SK-N-DZ (cell line): Measurements from ENCODE around the gene FAM13C.

Experiments
- DNase-seq: peaks from one replicate; pipeline ENCODE4 v3.0.0-alpha.2; 2015; ENCODE audit warnings: low spot score

FAM13C gene

DNA sequence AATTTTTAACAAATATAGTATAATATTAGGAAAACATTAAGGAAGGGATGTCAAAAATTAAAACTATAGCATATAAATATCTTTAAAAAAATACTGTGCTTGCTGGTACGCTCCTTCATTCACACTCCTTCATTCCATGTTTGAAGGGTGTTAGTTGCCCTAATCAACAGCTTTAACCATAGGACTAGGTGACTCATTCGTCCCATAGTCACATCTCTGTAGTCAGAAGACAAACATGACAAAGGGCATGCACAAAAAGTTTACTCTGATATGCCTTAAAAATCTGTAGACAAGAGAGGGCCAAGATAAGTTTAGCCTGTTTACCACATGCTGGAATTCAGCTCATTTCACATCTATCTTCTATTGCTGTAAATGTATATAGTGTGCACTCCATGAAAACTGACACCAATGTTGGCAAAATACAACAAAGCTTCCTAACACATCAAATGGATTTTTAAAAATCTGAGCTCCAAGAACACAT, 646 bp downstream of the FAM13C start:
- no peak for DNase-seq

DNA sequence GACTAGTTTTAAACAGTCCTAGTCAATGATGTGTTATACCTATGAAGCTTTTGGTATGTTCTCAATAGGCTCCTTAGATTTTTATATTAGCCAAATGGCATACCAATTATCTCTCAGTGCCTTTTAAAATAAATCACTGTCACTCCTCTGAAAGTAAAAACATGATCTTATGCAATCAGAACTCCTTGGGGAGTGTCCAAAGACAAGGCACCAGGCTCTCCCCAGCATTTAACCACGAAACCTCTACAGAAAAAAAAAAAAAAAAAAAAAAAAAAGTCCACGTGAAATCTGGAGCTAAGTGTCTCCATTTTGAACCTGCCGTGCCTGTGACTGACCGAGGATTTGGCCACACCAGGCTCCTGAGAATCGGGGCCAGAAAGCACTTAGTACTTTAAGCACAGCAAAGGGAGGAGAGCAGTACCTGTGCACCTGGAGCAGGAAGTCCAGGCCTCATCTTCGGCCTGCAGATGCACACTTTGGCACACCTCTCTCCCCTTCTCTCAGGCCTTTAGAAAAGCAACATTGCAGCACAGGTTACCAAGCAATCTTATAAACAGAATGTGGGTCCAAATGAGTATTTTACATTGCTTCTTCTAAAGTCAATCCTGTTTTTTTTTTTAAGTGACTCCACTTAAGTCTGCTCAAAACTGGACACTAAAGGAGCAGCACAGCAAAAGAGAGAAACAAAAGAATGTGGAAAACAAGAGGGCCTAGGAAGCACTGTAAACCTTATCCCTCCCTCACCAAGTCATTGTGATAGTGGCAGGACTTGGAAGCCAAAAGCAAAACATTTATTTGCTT, 1.5 kb downstream of the FAM13C start:
- DNase-seq, result no peak

DNA sequence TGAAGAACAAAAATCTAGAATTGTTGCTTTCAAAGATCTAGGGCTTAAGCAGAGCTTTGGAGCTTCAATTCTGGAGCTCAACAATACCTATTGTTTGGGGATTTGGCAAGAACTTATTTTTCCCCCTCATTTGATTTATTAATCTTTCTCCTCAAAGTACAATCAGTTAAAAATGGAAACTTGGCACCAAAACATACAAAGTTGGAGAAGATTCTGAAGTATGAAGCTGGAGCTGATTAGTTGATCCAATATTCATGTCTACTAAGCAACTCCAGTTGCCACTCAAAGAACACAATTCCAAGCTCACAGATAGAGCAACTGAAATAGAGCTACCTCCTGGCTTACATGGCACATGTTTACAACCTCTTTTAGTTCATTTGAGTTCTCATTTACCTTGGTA, 3.8 kb downstream of the FAM13C start:
- no peak for DNase-seq

DNA sequence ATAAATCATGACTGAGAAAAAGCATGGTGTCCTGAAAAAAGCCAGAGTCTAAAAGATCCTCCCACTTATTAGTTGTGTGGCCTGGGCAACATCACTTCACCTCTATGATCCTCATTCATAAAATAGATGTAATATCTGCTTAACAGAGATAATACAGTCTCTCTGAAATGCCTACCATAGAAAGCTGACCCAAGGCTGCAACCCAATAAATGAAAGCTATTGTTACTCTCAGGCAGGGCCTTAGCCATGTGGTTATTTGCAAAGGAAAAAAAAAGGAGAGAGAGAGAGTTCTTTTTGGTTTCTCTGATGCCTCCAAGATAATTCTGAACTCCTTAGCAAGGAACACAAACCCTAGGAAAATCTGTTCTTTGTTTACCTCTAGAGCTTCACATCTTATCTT, 7.9 kb downstream of the FAM13C start:
- peak; percentile 23 for DNase-seq

DNA sequence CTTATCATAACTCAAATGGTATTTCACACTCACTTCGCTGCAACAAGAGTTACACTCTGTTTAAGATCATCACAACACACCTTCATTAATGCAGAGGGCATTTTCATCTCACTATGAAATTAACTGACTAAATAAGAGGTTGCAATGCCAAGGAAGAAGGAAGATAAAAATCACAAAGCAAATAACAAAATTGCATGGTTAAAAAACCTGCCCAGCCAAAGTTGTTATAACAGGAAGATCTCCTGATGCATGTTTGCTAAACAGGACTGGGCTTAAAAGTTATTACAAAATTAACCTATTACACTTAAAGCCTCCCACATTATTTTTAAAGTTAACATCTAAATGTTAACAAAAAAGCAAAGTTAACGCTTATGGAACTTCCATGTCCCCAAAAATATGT, 11.8 kb downstream of the FAM13C start:
- DNase-seq, result no peak

DNA sequence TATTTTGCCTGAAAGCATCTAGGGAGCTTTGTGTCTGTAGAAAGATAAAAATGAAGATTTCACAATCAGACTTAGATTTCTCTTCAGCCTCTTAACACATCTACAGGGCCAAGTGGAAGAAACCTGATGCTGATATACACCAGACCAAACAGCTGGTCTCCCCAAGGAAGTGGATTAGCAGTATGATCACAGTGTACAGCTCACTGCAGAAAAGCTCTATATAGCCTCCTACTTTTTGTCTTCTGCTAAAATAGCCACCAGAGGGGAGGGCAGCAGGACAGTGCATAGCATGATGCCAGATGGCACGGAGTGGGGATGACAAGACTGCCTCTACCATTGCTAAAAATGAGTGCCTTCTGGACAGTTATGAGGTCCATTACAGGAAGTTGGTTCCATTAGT, 16.0 kb downstream of the FAM13C start:
- DNase-seq, result no peak

DNA sequence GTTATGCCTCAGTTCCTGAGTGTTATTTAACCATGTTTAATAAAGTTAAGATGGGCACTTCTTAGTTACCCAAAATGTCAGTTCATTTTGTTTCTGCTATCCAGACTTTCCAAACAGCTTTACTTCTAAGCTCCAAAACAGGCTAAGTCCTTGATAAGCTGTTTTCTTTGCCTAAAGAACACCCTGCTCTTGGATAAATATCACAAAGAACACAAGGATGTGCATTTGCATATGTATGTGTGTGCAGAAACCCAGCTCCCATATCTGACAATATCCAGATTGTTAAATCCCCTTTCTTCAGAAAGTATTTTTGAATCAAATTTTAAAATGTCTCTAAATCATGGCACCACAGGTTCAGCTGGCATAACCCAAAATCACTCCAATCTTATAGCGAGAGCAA, 19.6 kb downstream of the FAM13C start:
- no peak for DNase-seq

DNA sequence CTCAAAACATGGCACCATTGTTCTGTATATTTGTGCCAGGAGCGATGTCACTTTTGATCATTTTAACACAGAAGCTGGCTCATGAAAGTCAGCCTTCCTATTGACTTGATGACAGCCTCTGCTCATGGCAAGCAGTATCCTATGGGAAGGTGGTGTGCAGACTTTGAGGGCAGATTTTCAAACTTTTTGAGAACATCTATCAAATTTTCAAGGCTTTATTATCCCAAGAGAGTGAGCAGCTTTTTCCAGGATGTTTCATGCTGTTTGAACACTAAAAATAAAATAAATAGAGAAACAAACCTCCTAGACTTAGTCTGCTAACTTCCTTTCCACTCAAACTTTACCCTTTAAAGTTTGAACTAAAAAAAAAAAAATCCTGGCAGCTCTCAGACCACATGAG, 20.3 kb downstream of the FAM13C start:
- DNase-seq, result no peak

DNA sequence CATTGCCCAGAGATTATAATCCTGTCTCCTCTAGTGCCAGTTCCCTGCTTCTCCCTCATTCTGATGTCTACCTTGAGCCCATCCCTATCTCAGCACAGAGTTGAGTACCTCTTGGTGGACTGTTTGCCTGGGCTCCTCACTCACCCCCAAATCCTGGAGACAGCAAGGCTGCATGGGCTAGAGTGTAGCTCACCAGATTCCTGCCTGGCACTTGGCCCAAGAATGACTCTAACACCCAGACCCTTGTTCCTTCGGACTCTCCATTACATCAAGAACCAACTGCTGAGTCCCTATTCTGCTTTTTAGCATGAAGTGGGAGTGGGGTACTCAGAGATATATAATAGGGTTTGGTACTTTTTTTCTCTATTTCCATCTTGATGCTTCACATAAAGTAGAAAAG, 22.1 kb downstream of the FAM13C start:
- DNase-seq, result no peak

DNA sequence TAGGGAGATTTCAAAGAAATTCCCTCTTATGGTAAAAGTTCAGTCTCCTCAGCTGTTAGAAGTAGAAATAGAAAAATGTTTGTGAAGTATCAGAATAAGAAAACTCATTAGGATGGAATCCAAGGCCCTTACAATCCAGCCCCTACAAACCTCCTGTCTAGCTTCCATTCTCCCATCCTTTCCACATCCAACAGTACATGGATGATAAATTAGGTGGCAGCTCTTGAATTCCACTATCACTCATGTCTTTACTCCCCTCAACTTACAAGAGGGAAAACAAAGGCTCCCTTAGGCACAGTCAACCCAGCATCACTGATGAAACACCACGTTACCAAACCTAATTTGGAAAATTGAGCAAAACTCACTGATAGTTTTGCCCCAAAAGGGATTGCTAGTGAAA, 23.0 kb downstream of the FAM13C start:
- no peak for DNase-seq

DNA sequence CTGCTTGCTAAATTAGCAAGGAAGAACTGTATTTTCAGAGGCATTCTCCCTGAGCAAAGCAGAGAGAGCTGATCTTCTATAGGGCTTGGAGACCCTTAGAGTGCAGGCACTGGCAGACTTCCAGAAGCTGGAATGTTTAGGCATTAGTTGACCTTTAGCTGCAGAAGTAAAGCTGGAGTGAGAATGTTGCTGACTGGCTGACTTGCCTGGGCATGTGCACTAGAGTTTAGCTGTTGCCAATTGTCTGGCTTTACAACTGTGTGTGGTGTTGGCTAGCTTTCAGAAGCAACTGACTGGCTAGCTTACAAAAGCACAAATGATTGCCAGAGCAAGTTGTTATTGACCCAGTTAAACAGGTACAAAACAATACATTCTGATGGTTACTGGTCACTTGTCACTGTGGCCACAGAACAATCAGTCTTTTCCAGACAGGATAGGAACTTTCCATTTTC, 25.1 kb downstream of the FAM13C start:
- DNase-seq, result no peak

DNA sequence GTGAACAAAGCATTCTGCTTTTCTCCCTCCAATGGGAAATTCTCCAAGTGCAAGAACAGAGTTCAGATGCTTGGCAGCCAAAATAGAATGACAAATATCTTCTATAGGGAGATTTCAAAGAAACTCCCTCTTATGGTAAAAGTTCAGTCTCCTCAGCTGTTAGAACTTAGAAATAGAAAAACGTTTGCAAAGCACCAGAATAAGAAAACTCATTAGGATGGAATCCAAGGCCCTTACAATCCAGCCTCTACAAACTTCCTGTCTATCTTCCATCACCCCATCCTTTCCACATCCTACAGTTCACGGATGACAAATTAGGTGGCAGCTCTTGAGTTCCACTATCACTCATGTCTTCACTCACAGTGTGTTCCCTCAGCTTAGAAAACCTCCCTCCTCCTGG, 25.7 kb downstream of the FAM13C start:
- DNase-seq, result no peak

DNA sequence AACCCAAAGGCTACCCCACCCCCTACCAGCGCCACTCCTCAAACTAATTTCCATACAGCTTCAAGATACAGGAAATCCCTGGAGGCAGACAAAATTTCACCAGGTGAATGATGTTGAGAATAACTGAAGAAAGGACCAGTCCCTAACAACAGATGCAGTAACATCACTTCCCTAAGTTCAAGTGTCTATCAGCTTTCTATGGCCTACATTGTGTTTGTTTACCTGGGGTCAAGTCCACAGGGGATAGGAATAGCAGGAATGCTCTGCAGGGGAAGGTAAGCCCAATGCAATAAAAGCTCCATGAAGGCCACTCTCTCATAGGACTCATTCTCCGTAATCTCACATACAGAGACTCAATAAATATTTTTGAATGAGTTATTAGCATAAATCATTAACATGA, 26.9 kb downstream of the FAM13C start:
- DNase-seq, result no peak

DNA sequence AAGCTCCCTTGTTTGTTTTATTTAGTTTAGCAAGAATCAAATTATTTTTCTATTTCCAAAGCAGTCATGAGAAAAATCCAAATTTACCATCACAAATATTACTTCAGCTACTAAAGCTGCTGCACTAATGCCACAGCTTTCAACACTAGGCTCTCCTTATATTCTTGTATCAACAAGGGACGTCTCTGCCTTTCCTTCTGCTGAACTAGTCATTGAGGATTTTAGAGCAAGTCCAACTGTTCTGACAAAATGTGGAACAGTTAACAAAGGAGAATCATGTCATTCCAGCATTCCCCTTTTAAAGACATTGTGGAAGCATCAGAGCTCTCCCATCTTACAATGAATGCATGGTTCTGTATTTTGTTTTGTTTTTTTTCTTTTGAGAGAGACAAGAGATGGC, 28.6 kb downstream of the FAM13C start:
- no peak for DNase-seq

DNA sequence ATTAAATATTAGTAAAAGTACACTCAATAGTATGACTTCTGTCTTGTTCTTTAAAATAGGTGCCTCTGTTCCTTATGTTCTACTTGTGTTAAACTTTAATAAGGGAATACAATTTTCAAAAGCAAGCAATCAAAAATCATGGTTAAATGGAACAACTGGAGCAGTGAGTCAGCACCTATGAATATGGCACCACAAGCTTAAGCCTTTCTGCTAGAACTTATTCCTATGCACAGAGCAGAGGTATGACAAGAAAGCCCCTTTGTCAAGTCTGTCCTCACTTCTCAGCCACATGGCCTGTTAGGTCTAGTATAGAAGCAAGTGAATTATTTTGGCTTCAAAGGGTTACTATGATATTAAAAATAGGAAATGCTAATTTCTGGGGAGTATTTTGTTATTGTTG, 29.8 kb downstream of the FAM13C start:
- no peak for DNase-seq

DNA sequence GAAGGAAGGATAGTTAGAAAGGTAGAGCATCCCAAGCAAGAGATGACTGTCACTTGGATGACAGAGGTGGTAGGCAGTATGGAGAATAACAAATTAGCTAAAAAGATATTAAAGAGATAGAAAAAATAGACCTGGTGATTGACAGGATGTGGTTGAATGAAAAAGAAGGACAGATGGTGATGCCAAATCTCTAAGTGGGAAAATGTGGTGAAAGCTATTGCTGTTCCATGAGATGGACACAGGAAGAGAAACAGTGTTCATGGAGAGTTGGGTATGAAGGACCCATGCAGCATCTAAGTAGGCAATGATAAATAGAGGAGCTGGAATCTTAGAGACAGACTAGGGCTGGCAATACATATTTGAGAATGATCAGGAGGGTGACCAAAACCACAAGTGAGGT, 30.7 kb downstream of the FAM13C start:
- DNase-seq, result no peak

DNA sequence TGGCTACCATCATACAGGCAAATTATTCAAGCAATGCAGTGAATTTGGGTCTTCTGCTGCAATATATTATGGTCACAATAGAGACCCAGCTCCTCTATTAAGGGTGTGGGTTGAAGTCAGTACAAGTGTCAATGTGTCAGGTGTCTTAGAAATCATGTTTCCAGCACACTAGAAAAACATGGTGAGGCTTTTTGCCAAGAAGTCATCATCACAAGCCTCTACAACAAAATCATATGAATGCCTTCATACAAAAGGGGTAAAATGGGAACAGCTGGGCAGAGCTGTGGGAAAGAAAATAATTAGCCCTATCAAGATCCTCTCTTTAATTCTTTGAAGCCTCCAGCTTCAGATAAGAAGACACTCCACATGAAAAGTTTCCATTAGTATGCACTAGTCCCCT, 37.2 kb downstream of the FAM13C start:
- DNase-seq, result no peak

DNA sequence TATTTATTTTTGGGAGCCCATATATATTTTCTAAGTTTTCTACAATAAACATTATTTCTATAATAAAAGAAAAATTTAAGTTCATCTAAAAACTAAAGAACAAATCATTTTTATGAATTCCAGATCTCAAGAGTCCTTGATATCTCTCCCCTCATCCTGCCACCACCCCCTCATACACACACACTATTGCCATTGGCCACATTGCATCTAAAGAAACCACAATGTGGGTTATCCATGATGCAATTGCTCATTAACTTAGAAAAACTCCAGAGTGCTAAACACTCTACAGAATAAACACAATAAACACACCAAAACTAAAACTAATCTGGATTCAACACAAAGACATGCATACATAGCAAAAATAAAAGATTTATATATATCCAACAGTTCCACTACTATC, 37.8 kb downstream of the FAM13C start:
- no peak for DNase-seq

DNA sequence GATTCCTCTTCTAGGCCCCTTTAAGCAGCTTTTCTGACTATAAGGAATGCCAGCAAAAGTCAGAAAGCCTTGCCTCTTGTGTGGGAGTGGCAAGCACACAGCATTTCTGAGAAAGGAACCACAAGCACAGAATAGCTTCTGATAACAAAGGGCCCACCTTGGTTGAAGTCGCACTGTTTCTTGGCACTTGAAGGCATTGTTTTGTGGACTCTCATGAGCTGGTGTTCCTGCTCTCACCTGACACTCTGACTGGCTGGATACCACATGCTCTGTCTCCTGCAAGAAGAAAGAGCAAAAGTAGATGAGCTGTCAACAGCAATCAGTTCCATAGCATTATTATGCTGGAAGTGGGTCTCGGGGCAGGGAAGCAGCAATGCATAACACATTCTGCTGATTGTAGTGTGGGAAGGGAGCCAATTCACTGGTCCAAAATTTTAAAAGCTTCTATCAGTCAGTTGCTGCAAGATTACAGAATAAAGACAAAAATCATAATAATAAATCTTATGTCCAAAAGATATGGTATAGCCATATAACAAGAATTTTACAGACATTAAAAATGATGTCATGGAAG, 38.4 kb downstream of the FAM13C start:
- no peak for DNase-seq

DNA sequence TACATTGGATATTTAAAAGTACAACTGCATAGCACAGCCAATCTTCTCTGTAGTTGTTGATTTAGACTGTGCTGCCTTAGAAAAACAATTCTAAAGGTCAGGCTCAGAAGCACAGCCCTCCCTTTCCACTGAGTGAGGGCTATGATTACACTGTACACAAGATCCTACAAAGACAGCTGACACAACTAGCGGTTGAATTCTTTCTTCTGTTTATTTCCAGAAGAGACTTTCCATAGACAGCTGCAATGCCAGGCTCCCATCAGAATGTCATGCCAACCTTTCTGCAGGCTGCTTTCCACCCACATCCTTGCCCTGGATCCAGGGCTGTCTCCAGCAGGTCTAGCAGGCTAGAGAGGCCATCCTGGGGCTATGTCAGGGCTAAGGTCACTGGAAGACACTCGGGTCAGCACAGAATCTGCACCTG, 39.3 kb downstream of the FAM13C start:
- no peak for DNase-seq

DNA sequence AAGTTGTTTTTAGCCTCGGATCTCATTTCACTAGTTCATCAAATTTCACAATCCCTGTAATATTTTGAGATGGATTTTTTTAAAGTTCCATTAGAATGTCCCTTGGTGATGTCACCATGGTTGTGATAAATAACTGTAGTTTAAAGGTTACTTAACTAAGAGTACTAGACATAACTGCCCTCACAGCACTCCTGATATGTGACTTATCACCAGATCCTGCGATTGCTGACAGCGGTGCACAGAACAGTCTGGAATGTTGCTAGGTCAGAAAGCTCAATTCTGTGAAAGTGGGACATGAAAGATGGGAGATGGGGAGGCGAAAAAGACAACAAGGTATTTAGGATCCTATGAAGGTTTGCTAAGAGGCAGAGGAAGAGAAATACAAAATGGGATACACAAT, 40.2 kb downstream of the FAM13C start:
- no peak for DNase-seq

DNA sequence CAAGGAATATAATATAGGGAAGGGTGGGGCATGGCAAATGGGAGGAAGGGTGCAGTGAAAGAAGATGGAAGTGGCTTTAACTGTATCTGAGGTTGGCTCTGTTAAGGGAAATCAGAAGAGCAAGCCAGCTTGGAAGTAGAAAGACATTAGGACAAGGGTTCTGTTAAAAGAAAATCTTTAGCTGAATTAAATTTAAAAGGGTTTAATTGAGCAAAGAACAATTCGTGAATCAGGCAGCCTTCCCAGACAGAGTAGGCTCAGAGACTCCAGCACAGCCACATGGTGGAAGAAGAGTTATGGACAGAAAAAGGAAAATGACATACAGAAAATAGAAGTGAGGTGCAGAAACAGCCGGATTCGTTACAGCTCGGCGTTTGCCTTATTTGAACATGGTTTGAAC, 42.0 kb downstream of the FAM13C start:
- DNase-seq, result no peak

DNA sequence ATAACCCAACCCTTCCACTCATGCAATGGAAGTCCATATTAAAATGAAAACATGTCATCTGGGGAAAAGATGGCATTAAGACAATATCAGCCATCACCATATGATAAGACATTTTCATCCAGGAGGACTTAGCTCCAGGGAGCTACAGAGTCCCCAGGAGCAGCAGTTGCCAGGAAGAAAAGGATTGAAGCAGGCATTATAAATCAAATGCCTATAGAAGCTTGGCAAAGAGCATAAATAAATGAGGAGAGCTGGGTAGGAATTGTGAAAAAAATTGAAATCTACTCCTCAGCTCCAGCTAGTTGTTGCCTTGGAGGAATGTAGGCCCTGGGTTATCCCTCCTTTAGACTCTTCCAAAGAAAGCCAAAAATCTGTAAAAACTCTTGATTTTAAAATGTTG, 42.5 kb downstream of the FAM13C start:
- DNase-seq, result no peak

DNA sequence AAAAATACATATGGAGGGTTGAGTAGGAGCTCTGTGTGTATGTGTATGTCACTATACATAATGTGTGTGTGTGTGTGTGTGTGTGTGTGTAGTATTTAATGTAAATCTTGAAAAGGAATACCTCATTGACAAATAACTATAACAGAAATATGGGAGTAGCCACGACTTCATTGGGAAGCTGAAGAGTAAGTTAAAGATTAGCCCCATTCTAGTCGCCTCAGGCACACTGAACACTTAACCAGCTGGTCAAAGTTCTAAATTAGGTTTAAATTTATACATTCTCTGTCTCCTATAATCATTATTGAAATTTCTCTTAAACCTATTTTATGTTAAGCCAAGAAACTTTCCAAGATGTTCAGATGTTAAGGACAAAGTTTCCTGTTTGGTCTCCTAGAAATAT, 45.3 kb downstream of the FAM13C start:
- no peak for DNase-seq
